Esophagus squamous epithelium (tissue), 5 donors: Measurements from ENCODE around the gene GRXCR2. TPM values are rescaled to one million over a fixed set of nuclear protein-coding genes. Genes with fewer than 3 reads are reported as not detected.

Experiments
- DNase-seq: peaks from one replicate; lab custom pipeline; 2025; lab: John Stamatoyannopoulos, UW
- H3K27ac ChIP-seq, 4 donors: fragments of 200-600 bp; sonication (generic); one replicate each; pipeline ENCODE4 v1.5.1; 2016 to 2019; ENCODE audit warnings: mild to moderate bottlenecking in 1 of 4
- H3K27me3 ChIP-seq, 4 donors: fragments of 200-600 bp; sonication (generic); 1 replicate in 3 of 4; 2 replicates in 1 of 4; pipeline versions ENCODE4 v1.5.1 to v1.6.0; 2017 to 2021; ENCODE audit warnings: antibody characterized with exemption in 1 of 4
- H3K36me3 ChIP-seq, 3 donors: fragments of 200-600 bp; sonication (generic); one replicate each; pipeline ENCODE4 v1.5.1; 2016 to 2019
- H3K4me1 ChIP-seq, 3 donors: fragments of 200-600 bp; sonication (generic); one replicate each; pipeline ENCODE4 v1.5.1; 2017 to 2019
- H3K4me3 ChIP-seq, 4 donors: fragments of 200-600 bp; sonication (generic); 1 replicate in 3 of 4; 2 replicates in 1 of 4; pipeline ENCODE4 v1.5.1; 2016 to 2019; ENCODE audit warnings: mild to moderate bottlenecking in 2 of 4, moderate library complexity in 1 of 4
- H3K9me3 ChIP-seq, 3 donors: fragments of 200-600 bp; sonication (generic); one replicate each; pipeline ENCODE4 v1.5.1; 2016 to 2019
- POLR2A ChIP-seq, 4 donors: fragments of 450-650 bp; IDR thresholded peaks; one replicate each; pipeline ENCODE4 v1.6.1; 2017; ENCODE audit warnings: antibody characterized with exemption in 4 of 4, mild to moderate bottlenecking in 4 of 4, moderate library complexity in 3 of 4
- WGBS, 2 donors: methylation state at CpG; one replicate each; pipeline ENCODE4 v1.1.5; 2018; 5-methylcytosine and 5-hydroxymethylcytosine counted together
- intact Hi-C: fragments of 100-400 bp; cut with DNase I; formaldehyde crosslinking; loops from one replicate; pipeline ENCODE4 v1.15.0; 2022
- total RNA-seq, 4 donors: library from RNA; depleted of rRNA; stranded (reverse); fragments of >200 nt; gene quantifications; one replicate each; pipeline ENCODE4 v1.1.0, GENCODE V29; 2016
- TF ChIP-seq, protein P1 (sequence below), 6 experiments: fragments of 450-650 bp in 4 of 6; fragments of 200-600 bp in 2 of 6; sonication (generic) in 2 of 6; IDR thresholded peaks; one replicate each; pipeline ENCODE4 v1.5.1; 2016 to 2019; ENCODE audit warnings: antibody characterized with exemption in 6 of 6, mild to moderate bottlenecking in 4 of 6, moderate library complexity in 4 of 6
- donor health status: DM: yes; HTN: yes; CAD: no.

Gene GRXCR2
- total RNA-seq, 4 donors from 2014 or later, result not detected

- WGBS, 2 donors, result 60 to 73% methylated on average over 4 of the region's 4 CpGs
- intact Hi-C loops, result no loop called here
- Histone ChIP-seq H3K4me1 (peaks cover 6 to 27% (median 17%) of the 10 kb centered on the region in 3 donors), H3K4me3 (no peak overlapping the region), H3K36me3 (no peaks in the 10 kb centered on the region), H3K27me3 (no peaks in the 10 kb centered on the region), H3K27ac (no peak overlapping the region), H3K9me3 (no peaks in the 10 kb centered on the region)
- DNase-seq, result no peak
- TF ChIP-seq, protein P1, sequence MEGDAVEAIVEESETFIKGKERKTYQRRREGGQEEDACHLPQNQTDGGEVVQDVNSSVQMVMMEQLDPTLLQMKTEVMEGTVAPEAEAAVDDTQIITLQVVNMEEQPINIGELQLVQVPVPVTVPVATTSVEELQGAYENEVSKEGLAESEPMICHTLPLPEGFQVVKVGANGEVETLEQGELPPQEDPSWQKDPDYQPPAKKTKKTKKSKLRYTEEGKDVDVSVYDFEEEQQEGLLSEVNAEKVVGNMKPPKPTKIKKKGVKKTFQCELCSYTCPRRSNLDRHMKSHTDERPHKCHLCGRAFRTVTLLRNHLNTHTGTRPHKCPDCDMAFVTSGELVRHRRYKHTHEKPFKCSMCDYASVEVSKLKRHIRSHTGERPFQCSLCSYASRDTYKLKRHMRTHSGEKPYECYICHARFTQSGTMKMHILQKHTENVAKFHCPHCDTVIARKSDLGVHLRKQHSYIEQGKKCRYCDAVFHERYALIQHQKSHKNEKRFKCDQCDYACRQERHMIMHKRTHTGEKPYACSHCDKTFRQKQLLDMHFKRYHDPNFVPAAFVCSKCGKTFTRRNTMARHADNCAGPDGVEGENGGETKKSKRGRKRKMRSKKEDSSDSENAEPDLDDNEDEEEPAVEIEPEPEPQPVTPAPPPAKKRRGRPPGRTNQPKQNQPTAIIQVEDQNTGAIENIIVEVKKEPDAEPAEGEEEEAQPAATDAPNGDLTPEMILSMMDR (IDR thresholded peaks at IDR 0.05), result no peak
- TF ChIP-seq POLR2A (IDR thresholded peaks at IDR 0.05), result no peak
Observed at GRCh38 chr5:145858959-145859358, 13.9 kb downstream of the GRXCR2 start.

DNA sequence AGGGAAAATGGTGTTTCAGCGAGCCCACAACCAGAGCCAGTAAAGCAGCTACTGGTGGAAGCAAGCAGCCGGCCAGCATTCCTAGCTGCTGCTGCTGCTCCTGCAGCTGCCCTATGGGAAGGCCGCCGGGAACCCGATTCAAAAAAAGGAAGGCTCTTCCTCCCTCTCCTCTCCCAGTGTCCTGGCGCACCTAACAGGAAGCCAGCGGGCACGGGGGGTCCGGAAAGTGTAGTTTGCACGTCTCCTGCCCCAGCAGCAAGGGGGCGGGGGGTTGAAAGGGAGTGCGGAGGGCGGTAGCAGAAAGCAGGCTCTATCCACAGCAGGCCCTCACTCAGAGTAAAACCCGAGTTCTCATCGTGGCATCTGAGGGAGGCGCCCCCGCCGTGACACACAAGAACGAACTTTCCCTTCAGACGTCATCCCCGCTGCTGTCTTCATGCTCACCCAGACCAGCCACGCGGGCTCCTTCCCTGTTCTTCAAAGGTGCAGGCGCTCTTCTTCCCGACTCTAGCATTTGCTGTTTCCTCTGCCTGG lies 16.5 kb downstream of the GRXCR2 start:
- DNase-seq, result no peak
- Histone ChIP-seq H3K4me1 (peaks cover 6 to 27% (median 17%) of the 10 kb centered on the region in 3 donors), H3K9me3 (no peaks in the 10 kb centered on the region), H3K36me3 (no peaks in the 10 kb centered on the region), H3K27ac (peak overlapping the region in 3 of 4 donors; percentile 61 to 69 (median 67)), H3K4me3 (peak overlapping the region in 3 of 4 donors; percentile 38 to 61 (median 41)), H3K27me3 (no peaks in the 10 kb centered on the region)
- 21 to 27% methylated on average over 19 to 25 of the region's 25 CpGs for WGBS, 2 donors
- intact Hi-C loops, result no loop called here
- no peak for TF ChIP-seq POLR2A (IDR thresholded peaks at IDR 0.05)
- TF ChIP-seq, protein P1 (IDR thresholded peaks at IDR 0.05), result peak in 2 of 6 experiments; percentile 7 to 15

GRCh38 chr5:145855763-145856267 lies 17.0 kb downstream of the GRXCR2 start:
- no peaks in the 10 kb centered on the region for H3K27me3 ChIP-seq
- H3K4me1 ChIP-seq, result peaks cover 6 to 27% (median 17%) of the 10 kb centered on the region in 3 donors
- TF ChIP-seq, protein P1 (IDR thresholded peaks at IDR 0.05), result no peak
- TF ChIP-seq POLR2A (IDR thresholded peaks at IDR 0.05), result no peak
- H3K27ac ChIP-seq, result peak overlapping the region in 3 of 4 donors; percentile 61 to 69 (median 67)
- intact Hi-C loops, result no loop called here
- peak overlapping the region in 3 of 4 donors; percentile 38 to 61 (median 41) for H3K4me3 ChIP-seq
- no peak for DNase-seq
- no peaks in the 10 kb centered on the region for H3K9me3 ChIP-seq
- H3K36me3 ChIP-seq, result no peaks in the 10 kb centered on the region
- WGBS, 2 donors, result 53 to 59% methylated on average over 4 of the region's 4 CpGs

- no peak for DNase-seq
- WGBS, 2 donors, result 49 to 64% methylated on average over 2 of the region's 2 CpGs
- no peaks in the 10 kb centered on the region for H3K36me3 ChIP-seq
- H3K27ac ChIP-seq, result no peak overlapping the region
- TF ChIP-seq POLR2A (IDR thresholded peaks at IDR 0.05), result no peak
- TF ChIP-seq, protein P1 (IDR thresholded peaks at IDR 0.05), result no peak
- no peaks in the 10 kb centered on the region for H3K9me3 ChIP-seq
- H3K4me1 ChIP-seq, result peaks cover 6 to 27% (median 17%) of the 10 kb centered on the region in 3 donors
- H3K4me3 ChIP-seq, result no peak overlapping the region
- no peaks in the 10 kb centered on the region for H3K27me3 ChIP-seq
- intact Hi-C loops, result no loop called here
Observed at GRCh38 chr5:145854651-145855258, 18.1 kb downstream of the GRXCR2 start.

- intact Hi-C loops, result no loop called here
- Histone ChIP-seq H3K4me1 (peaks cover 6 to 27% (median 17%) of the 10 kb centered on the region in 3 donors), H3K27ac (no peak overlapping the region), H3K9me3 (no peaks in the 10 kb centered on the region), H3K4me3 (no peak overlapping the region), H3K27me3 (no peaks in the 10 kb centered on the region), H3K36me3 (no peaks in the 10 kb centered on the region)
- 92% methylated on average over 3 of the region's 3 CpGs for WGBS, 2 donors
- no peak for DNase-seq
- no peak for TF ChIP-seq POLR2A (IDR thresholded peaks at IDR 0.05)
- TF ChIP-seq, protein P1 (IDR thresholded peaks at IDR 0.05), result no peak
Observed at GRCh38 chr5:145853781-145854376, 18.9 kb downstream of the GRXCR2 start.
